Suprapubic skin (tissue), 3 donors: ENCODE results near the gene OCRL.

Experiments
- EP300 ChIP-seq: sonication (generic); formaldehyde crosslinking; IDR thresholded peaks from one replicate; pipeline ENCODE4 v1.6.1; 2017; ENCODE audit warnings: antibody characterized with exemption
- POLR2A ChIP-seq, 2 donors: fragments of 450-650 bp; IDR thresholded peaks; one replicate each; pipeline ENCODE4 v1.6.1; 2017; ENCODE audit warnings: antibody characterized with exemption in 2 of 2, mild to moderate bottlenecking in 2 of 2, moderate library complexity in 2 of 2
- TF ChIP-seq, protein P1 (sequence below), 2 donors: fragments of 200-600 bp in 1 of 2; fragments of 450-650 bp in 1 of 2; sonication (generic) in 1 of 2; IDR thresholded peaks; one replicate each; pipeline ENCODE4 v1.5.1; 2016 to 2019; ENCODE audit warnings: antibody characterized with exemption in 2 of 2, mild to moderate bottlenecking in 1 of 2, moderate library complexity in 1 of 2

DNA sequence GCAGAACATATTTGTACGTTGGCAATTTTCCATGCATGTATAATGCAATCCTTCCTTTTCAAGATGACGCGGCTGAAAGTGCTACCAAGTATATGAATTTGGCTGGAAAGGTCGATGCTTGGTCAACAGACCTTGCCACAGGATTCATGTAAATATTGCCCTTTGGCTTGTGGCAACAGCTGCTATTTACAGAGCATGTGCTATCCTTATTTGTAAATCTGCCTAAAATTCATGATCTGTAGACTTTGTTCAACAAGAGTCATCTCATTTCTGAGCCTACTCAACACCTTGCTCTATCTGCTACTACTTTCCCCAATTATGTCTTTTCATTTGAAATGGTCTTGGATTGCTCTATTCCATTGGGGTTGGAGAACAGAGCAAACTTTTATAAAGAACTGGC lies 14.9 kb upstream of the OCRL start:
- TF ChIP-seq, protein P1, sequence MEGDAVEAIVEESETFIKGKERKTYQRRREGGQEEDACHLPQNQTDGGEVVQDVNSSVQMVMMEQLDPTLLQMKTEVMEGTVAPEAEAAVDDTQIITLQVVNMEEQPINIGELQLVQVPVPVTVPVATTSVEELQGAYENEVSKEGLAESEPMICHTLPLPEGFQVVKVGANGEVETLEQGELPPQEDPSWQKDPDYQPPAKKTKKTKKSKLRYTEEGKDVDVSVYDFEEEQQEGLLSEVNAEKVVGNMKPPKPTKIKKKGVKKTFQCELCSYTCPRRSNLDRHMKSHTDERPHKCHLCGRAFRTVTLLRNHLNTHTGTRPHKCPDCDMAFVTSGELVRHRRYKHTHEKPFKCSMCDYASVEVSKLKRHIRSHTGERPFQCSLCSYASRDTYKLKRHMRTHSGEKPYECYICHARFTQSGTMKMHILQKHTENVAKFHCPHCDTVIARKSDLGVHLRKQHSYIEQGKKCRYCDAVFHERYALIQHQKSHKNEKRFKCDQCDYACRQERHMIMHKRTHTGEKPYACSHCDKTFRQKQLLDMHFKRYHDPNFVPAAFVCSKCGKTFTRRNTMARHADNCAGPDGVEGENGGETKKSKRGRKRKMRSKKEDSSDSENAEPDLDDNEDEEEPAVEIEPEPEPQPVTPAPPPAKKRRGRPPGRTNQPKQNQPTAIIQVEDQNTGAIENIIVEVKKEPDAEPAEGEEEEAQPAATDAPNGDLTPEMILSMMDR (IDR thresholded peaks at IDR 0.05): no peak
- TF ChIP-seq POLR2A (IDR thresholded peaks at IDR 0.05): no peak
- TF ChIP-seq EP300: no peak
